ENCODE results near the gene TSSK6.

The TSSK6 gene

DNA sequence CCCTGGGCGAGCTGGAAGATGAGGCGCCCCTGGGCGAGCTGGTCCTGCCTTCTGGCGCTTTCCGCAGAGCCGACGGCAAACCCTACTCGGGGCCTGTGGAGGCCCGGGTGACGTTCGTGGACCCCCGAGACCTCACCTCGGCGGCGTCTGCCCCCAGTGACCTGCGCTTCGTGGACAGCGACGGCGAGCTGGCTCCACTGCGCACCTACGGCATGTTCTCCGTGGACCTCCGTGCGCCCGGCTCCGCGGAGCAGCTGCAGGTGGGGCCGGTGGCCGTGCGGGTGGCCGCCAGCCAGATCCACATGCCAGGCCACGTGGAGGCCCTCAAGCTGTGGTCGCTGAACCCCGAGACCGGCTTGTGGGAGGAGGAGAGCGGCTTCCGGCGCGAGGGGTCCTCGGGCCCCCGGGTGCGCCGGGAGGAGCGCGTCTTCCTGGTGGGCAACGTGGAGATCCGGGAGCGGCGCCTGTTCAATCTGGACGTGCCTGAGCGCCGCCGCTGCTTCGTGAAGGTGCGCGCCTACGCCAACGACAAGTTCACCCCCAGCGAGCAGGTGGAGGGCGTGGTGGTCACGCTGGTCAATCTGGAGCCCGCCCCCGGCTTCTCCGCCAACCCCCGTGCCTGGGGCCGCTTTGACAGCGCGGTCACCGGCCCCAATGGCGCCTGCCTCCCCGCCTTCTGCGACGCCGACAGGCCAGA, 29.1 kb upstream of the TSSK6 start:
- Histone ChIP-seq H3K27me3 (ENCODE audit: insufficient read depth, low read length) (no peaks in the 10 kb centered on the region), H3K79me2 (ENCODE audit: control insufficient read depth, insufficient read depth, low read length, unreplicated experiment) (no peaks in the 10 kb centered on the region), H2AFZ (ENCODE audit: low read length, unreplicated experiment) (no peak overlapping the region), H3K27ac (ENCODE audit: low read depth, low read length) (no peak overlapping the region), H3K4me3 (ENCODE audit: low read depth, low read length) (no peak overlapping the region), H3K4me1 (ENCODE audit: control insufficient read depth, insufficient read depth, low read length, unreplicated experiment) (no peaks in the 10 kb centered on the region), H3K36me3 (ENCODE audit: insufficient read depth, low read length) (no peaks in the 10 kb centered on the region)

DNA sequence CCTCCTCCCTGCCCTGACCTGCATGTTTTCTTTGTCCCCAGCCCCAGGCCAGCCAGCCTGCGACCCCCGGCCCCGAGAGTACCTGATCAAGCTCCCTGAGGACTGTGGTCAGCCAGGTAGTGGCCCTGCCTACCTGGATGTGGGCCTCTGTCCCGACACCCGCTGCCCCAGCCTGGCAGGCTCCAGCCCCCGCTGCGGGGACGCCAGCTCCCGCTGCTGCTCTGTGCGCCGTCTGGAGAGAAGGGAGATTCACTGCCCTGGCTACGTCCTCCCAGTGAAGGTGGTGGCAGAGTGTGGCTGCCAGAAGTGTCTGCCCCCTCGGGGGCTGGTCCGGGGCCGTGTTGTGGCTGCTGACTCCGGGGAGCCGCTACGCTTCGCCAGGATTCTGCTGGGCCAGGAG, 28.3 kb upstream of the TSSK6 start:
- no peaks in the 10 kb centered on the region for H3K36me3 ChIP-seq (ENCODE audit: insufficient read depth, low read length)
- H2AFZ ChIP-seq (ENCODE audit: low read length, unreplicated experiment), result no peak overlapping the region
- H3K4me1 ChIP-seq (ENCODE audit: control insufficient read depth, insufficient read depth, low read length, unreplicated experiment), result no peaks in the 10 kb centered on the region
- H3K79me2 ChIP-seq (ENCODE audit: control insufficient read depth, insufficient read depth, low read length, unreplicated experiment), result no peaks in the 10 kb centered on the region
- H3K4me3 ChIP-seq (ENCODE audit: low read depth, low read length), result no peak overlapping the region
- no peaks in the 10 kb centered on the region for H3K27me3 ChIP-seq (ENCODE audit: insufficient read depth, low read length)
- H3K27ac ChIP-seq (ENCODE audit: low read depth, low read length), result no peak overlapping the region

DNA sequence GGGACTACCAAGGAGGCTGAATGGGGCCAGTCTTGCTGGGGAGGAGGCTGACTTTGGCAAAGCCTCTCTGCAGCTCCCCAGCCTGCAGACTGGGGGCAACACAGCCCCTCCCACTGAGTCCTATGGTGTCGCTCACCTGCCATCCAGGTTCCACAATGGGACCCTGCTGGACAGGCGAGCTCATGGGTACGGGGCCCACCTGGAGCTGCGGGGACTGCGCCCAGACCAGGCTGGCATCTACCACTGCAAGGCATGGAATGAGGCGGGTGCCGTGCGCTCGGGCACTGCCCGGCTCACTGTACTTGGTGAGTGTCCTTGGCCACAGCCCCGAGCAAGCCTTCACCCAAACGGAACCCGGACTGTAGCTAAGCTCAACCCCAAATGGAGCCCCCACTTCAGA, 27.8 kb upstream of the TSSK6 start:
- Histone ChIP-seq H3K4me3 (ENCODE audit: low read depth, low read length) (no peak overlapping the region), H3K27me3 (ENCODE audit: insufficient read depth, low read length) (no peaks in the 10 kb centered on the region)

DNA sequence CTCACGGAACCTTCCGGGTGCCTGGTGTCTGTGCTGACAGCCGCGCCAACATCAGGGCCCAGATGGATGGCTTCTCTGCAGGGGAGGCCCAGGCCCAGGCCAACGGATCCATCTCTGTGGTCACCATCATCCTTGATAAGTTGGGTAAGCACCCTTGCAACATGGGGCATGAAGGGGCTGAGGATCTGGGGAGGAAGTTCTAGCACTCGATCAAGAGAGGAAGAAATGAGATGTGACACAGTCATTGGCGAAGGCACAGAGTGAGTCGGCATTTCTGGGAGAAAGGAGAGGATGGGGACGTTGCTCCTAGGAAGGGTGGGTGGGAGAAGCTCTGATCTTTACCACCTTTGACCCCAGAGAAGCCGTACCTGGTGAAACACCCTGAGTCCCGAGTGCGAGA, 27.2 kb upstream of the TSSK6 start:
- H3K79me2 ChIP-seq (ENCODE audit: control insufficient read depth, insufficient read depth, low read length, unreplicated experiment), result no peaks in the 10 kb centered on the region
- no peaks in the 10 kb centered on the region for H3K27me3 ChIP-seq (ENCODE audit: insufficient read depth, low read length)
- no peak overlapping the region for H2AFZ ChIP-seq (ENCODE audit: low read length, unreplicated experiment)
- H3K36me3 ChIP-seq (ENCODE audit: insufficient read depth, low read length), result no peaks in the 10 kb centered on the region
- H3K4me1 ChIP-seq (ENCODE audit: control insufficient read depth, insufficient read depth, low read length, unreplicated experiment), result peaks cover 4% of the 10 kb centered on the region
- H3K4me3 ChIP-seq (ENCODE audit: low read depth, low read length), result no peak overlapping the region
- no peak overlapping the region for H3K27ac ChIP-seq (ENCODE audit: low read depth, low read length)

More for the DNA sequence above, 27.8 kb upstream of the TSSK6 start:
- H2AFZ ChIP-seq (ENCODE audit: low read length, unreplicated experiment), result no peak overlapping the region
- H3K36me3 ChIP-seq (ENCODE audit: insufficient read depth, low read length), result no peaks in the 10 kb centered on the region
- no peak overlapping the region for H3K27ac ChIP-seq (ENCODE audit: low read depth, low read length)
- H3K79me2 ChIP-seq (ENCODE audit: control insufficient read depth, insufficient read depth, low read length, unreplicated experiment), result no peaks in the 10 kb centered on the region
- H3K4me1 ChIP-seq (ENCODE audit: control insufficient read depth, insufficient read depth, low read length, unreplicated experiment), result peaks cover 4% of the 10 kb centered on the region

DNA sequence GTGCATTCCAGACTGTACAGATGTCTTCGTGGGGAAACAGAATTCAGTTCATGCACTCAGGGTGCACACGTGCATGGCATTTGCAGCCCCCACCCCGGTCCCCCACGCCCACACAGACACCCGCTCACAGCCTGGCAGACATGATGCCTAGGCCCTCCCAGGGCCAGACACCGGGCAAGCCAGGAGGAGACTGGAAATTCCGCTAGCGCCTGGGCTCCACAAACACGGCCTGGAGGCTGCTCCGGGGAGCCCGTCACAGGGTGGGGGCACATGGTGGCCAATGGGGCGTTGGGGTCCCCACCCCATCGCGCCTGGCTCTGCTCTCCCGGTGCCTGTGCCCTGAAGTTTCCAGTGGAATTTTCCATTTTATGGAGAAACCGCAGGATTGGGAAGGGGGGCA, 26.3 kb upstream of the TSSK6 start:
- peaks cover 4% of the 10 kb centered on the region for H3K4me1 ChIP-seq (ENCODE audit: control insufficient read depth, insufficient read depth, low read length, unreplicated experiment)
- no peaks in the 10 kb centered on the region for H3K36me3 ChIP-seq (ENCODE audit: insufficient read depth, low read length)
- no peaks in the 10 kb centered on the region for H3K79me2 ChIP-seq (ENCODE audit: control insufficient read depth, insufficient read depth, low read length, unreplicated experiment)
- no peak overlapping the region for H3K27ac ChIP-seq (ENCODE audit: low read depth, low read length)
- H3K27me3 ChIP-seq (ENCODE audit: insufficient read depth, low read length), result no peaks in the 10 kb centered on the region
- no peak overlapping the region for H2AFZ ChIP-seq (ENCODE audit: low read length, unreplicated experiment)
- H3K4me3 ChIP-seq (ENCODE audit: low read depth, low read length), result no peak overlapping the region

DNA sequence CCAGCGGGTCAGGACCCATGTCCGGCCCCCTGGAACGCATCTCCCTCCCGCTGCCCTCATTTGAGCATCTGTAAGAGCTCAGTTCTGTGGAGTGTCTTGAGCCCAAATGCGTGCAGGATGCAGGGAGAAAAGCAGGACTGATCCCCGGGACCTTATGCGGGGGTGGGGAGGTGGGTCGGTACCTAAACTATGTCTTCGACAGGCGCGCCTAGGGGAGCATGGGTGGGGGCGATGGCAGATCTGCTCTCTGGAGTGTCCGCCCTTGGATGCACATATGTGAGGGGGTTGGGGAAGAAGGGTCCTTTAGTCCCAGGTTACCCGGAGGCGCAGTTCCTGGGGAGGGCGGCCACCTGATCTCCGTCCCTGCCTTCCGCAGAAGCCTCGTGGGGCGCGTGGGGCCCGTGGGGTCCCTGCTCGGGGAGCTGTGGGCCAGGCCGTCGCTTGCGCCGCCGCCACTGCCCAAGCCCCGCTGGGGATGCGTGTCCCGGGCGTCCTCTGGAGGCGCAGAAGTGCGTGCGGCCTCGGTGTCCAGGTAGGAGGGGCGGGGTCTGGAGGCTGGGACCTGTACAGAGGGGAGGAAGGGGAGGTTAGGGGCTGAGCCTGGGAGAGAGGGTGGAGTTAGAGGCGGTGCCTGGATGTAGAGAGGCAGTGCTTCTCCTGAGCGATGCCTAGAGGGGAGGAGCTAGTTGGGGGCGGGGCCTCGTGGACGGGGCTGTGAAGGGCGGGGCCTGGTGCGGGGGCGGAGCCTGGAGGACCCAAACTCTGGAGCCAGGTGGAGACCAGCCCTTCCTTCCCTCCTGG, 25.6 kb upstream of the TSSK6 start:
- Histone ChIP-seq H2AFZ (ENCODE audit: low read length, unreplicated experiment) (peak overlapping the region; percentile 50), H3K79me2 (ENCODE audit: control insufficient read depth, insufficient read depth, low read length, unreplicated experiment) (no peaks in the 10 kb centered on the region), H3K27ac (ENCODE audit: low read depth, low read length) (no peak overlapping the region), H3K36me3 (ENCODE audit: insufficient read depth, low read length) (no peaks in the 10 kb centered on the region), H3K27me3 (ENCODE audit: insufficient read depth, low read length) (no peaks in the 10 kb centered on the region), H3K4me1 (ENCODE audit: control insufficient read depth, insufficient read depth, low read length, unreplicated experiment) (peaks cover 4% of the 10 kb centered on the region), H3K4me3 (ENCODE audit: low read depth, low read length) (peak overlapping the region; percentile 54)

DNA sequence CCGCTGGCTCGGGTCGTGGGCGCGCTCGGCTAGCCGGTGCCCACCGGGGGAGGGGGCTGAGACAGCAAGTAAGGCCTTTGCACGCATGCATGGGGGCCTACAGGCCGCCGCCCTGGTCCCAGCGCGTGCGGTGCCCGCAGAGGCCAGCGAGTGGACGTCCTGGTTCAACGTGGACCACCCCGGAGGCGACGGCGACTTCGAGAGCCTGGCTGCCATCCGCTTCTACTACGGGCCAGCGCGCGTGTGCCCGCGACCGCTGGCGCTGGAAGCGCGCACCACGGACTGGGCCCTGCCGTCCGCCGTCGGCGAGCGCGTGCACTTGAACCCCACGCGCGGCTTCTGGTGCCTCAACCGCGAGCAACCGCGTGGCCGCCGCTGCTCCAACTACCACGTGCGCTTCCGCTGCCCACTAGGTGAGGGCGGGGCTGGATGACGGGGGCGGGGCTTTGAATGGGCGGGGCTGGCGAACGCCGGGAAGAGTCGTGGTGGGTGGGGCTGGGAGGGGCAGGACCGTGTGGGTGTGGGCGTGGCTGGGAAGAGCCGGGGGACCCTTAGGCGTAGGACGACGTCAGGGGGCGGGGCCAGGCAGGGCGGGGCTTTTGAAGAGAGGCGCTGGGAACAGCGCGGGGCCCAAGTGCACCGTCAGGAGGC, 24.8 kb upstream of the TSSK6 start:
- Histone ChIP-seq H3K4me1 (ENCODE audit: control insufficient read depth, insufficient read depth, low read length, unreplicated experiment) (peaks cover 4% of the 10 kb centered on the region), H2AFZ (ENCODE audit: low read length, unreplicated experiment) (no peak overlapping the region), H3K36me3 (ENCODE audit: insufficient read depth, low read length) (no peaks in the 10 kb centered on the region), H3K4me3 (ENCODE audit: low read depth, low read length) (peak overlapping the region; percentile 54; the same call in 1 of the 2 replicates), H3K27me3 (ENCODE audit: insufficient read depth, low read length) (no peaks in the 10 kb centered on the region), H3K27ac (ENCODE audit: low read depth, low read length) (no peak overlapping the region), H3K79me2 (ENCODE audit: control insufficient read depth, insufficient read depth, low read length, unreplicated experiment) (no peaks in the 10 kb centered on the region)

DNA sequence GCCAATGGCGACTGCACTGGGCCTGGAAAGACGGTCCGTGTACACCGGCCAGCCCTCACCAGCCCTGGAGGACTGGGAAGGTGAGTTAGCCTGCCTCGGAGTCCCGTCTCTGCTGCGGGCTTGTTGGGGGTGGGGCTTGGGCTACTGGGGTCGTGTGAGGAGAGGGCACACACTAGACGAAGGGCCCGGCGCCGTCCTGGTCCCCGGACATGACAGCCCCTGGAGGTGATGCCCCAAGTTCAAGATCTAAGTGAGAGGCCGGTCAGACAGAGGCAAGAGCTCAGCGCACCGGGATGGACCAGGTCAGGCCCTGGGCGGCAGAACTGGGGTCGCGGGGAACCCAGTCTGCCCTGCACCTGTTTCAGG, 24.3 kb upstream of the TSSK6 start:
- H3K4me1 ChIP-seq (ENCODE audit: control insufficient read depth, insufficient read depth, low read length, unreplicated experiment), result peaks cover 4% of the 10 kb centered on the region
- no peaks in the 10 kb centered on the region for H3K36me3 ChIP-seq (ENCODE audit: insufficient read depth, low read length)
- no peaks in the 10 kb centered on the region for H3K79me2 ChIP-seq (ENCODE audit: control insufficient read depth, insufficient read depth, low read length, unreplicated experiment)
- H2AFZ ChIP-seq (ENCODE audit: low read length, unreplicated experiment), result no peak overlapping the region
- H3K4me3 ChIP-seq (ENCODE audit: low read depth, low read length), result no peak overlapping the region
- no peaks in the 10 kb centered on the region for H3K27me3 ChIP-seq (ENCODE audit: insufficient read depth, low read length)
- no peak overlapping the region for H3K27ac ChIP-seq (ENCODE audit: low read depth, low read length)

DNA sequence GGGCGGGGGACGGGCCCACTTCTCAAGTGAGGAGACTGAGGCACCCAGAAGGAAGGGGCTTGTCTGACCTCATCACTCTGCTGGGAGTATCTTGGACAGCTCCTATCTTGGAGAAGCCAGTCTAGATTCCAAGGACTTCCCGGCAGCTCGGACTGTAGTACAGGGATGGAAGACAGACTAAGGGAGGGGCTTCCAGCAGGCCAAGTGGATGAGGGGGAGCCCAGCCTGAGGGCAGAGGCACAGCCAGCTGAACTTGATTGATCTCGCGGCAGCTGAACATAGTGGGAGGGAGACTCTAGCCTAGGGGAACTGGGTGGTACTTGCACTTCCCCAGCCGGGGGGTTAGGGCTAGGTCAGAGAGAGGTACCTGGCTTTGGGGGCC, 23.4 kb upstream of the TSSK6 start:
- no peaks in the 10 kb centered on the region for H3K27me3 ChIP-seq (ENCODE audit: insufficient read depth, low read length)
- no peak overlapping the region for H2AFZ ChIP-seq (ENCODE audit: low read length, unreplicated experiment)
- H3K36me3 ChIP-seq (ENCODE audit: insufficient read depth, low read length), result no peaks in the 10 kb centered on the region
- H3K4me1 ChIP-seq (ENCODE audit: control insufficient read depth, insufficient read depth, low read length, unreplicated experiment), result peaks cover 4% of the 10 kb centered on the region
- H3K27ac ChIP-seq (ENCODE audit: low read depth, low read length), result no peak overlapping the region
- no peaks in the 10 kb centered on the region for H3K79me2 ChIP-seq (ENCODE audit: control insufficient read depth, insufficient read depth, low read length, unreplicated experiment)
- peak overlapping the region; percentile 63; the same call in 1 of the 2 replicates for H3K4me3 ChIP-seq (ENCODE audit: low read depth, low read length)

DNA sequence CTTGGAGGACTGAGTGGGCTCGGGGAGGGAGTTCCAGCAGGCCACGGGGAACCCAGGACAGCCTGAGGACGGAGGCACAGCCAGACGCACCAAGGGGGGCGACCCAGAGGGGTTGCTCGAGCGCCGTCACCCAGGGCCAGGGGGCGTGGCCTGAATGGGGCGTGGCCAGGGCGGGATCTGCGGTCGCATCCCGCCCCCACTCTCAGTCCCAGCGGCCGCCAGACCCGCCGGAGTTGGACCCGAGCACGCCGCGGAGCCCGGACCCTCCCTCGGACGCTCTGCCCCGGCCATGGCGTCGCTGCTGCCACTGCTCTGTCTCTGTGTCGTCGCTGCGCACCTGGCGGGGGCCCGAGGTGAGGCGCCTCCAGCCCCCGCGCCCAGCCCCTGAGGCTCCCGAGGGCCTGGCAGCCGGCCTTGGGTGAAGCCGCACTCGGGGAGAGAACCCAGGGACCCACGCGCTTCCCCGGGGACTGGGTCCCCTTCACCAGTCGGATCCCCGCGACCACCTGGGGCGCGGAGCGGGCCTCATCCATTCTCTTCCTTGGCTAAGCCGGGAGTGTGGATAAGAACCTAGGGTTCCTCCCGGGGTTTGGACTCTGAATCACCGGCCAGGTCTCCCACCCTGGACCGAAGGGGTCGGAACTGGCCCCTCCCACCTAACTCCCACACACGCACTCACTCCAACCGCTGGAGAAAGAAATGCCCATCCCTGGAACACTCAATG, 22.9 kb upstream of the TSSK6 start, which contains the start of gene CILP2:
Gene CILP2, plus strand, starts transcription at position 205 of the 724 bp plus-strand sequence. Its CDS starts 85 bp downstream, at position 290.
- Histone ChIP-seq H3K27ac (ENCODE audit: low read depth, low read length) (no peak within 1 kb of the TSS), H3K79me2 (ENCODE audit: control insufficient read depth, insufficient read depth, low read length, unreplicated experiment) (no peaks in the 10 kb centered on the region), H3K36me3 (ENCODE audit: insufficient read depth, low read length) (no peaks in the 10 kb centered on the region), H3K27me3 (ENCODE audit: insufficient read depth, low read length) (no peaks in the 10 kb centered on the region), H2AFZ (ENCODE audit: low read length, unreplicated experiment) (peak within 1 kb of the TSS; percentile 38), H3K4me3 (ENCODE audit: low read depth, low read length) (peak within 1 kb of the TSS; percentile 63; the same call in 1 of the 2 replicates), H3K4me1 (ENCODE audit: control insufficient read depth, insufficient read depth, low read length, unreplicated experiment) (peaks cover 4% of the 10 kb centered on the region)

All from ACC112 (cell line).